Transverse colon (tissue), 4 donors: ENCODE measurements around the gene USP5.
"Not testable (repeated sequence)": the region's sequence is repeated elsewhere in the genome, so short reads cannot be mapped to it uniquely, and the experiment has no call there.

Experiments used
- EP300 ChIP-seq: sonication (generic); formaldehyde crosslinking; IDR thresholded peaks from one replicate; pipeline ENCODE4 v1.6.1; 2017; ENCODE audit warnings: antibody characterized with exemption, low read depth
- POLR2A ChIP-seq: fragments of 450-650 bp; IDR thresholded peaks from one replicate; pipeline ENCODE4 v1.6.1; 2016; ENCODE audit warnings: antibody characterized with exemption, mild to moderate bottlenecking, moderate library complexity
- POLR2AphosphoS5 ChIP-seq, 3 donors: sonication (generic); formaldehyde crosslinking; IDR thresholded peaks; one replicate each; pipeline ENCODE4 v1.6.1; 2016; ENCODE audit warnings: antibody characterized with exemption in 3 of 3
- TF ChIP-seq, protein P1 (sequence below), 5 experiments: fragments of 200-600 bp in 3 of 5; fragments of 450-650 bp in 2 of 5; sonication (generic) in 3 of 5; IDR thresholded peaks; 1 replicate in 2 of 5; 2 replicates in 3 of 5; pipeline ENCODE4 v1.5.1; 2016 to 2017; ENCODE audit warnings: antibody characterized with exemption in 5 of 5, inconsistent platforms in 3 of 5, mild to moderate bottlenecking in 2 of 5, moderate library complexity in 1 of 5

DNA sequence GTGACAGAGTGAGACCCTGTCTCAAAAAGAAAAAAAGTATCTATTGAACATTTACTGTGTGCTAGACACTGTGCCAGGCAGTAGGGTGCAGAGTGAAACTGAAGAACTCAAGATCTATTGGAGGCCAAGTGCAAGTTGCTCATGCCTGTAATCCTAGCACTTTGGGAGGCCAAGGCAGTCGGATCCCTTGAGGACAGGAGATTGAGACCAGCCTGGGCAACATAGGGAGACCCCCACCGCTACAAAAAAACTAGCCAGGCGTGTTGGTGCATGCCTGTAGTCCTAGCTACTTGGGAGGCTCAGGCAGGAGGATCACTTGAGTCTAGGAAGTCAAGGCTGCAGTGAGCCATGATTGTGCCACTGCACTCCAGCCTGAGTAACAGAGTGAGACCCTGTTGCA is 40.7 kb downstream of the USP5 start:
- not testable (repeated sequence) for TF ChIP-seq POLR2A; EP300; POLR2AphosphoS5 (IDR thresholded peaks at IDR 0.05)
- TF ChIP-seq, protein P1, sequence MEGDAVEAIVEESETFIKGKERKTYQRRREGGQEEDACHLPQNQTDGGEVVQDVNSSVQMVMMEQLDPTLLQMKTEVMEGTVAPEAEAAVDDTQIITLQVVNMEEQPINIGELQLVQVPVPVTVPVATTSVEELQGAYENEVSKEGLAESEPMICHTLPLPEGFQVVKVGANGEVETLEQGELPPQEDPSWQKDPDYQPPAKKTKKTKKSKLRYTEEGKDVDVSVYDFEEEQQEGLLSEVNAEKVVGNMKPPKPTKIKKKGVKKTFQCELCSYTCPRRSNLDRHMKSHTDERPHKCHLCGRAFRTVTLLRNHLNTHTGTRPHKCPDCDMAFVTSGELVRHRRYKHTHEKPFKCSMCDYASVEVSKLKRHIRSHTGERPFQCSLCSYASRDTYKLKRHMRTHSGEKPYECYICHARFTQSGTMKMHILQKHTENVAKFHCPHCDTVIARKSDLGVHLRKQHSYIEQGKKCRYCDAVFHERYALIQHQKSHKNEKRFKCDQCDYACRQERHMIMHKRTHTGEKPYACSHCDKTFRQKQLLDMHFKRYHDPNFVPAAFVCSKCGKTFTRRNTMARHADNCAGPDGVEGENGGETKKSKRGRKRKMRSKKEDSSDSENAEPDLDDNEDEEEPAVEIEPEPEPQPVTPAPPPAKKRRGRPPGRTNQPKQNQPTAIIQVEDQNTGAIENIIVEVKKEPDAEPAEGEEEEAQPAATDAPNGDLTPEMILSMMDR (IDR thresholded peaks at IDR 0.05): not testable (repeated sequence)
